Activated B cell treated with CpG ODN at 0.5 μM for 24 hours (primary cell): ENCODE measurements around the gene CAMSAP1. TPM values are rescaled to one million over a fixed set of nuclear protein-coding genes. Genes with fewer than 3 reads are reported as not detected.

ENCODE experiments used
- ATAC-seq: fragments of 200-7000 bp; cut with Tn5 transposase; one replicate; pipeline ENCODE4 v1.10.0; 2021; ENCODE audit warnings: low read depth, mild to moderate bottlenecking, moderate library complexity
- CTCF ChIA-PET: fragments of 350-600 bp; sonication (Branson Sonifier 250); formaldehyde crosslinking; loops from one replicate; lab custom pipeline; 2021; ENCODE audit warnings: antibody characterized with exemption; lab: Charles Lee
- POLR2A ChIA-PET: fragments of 350-600 bp; sonication (Branson Sonifier 250); formaldehyde crosslinking; loops from one replicate; lab custom pipeline; 2021; ENCODE audit warnings: antibody characterized with exemption; lab: Charles Lee
- DNase-seq: peaks from one replicate; pipeline ENCODE4 v3.0.0; 2022
- H3K27ac Mint-ChIP-seq: one replicate; pipeline ENCODE4 v1.8.0; 2020; ENCODE audit warnings: mixed read lengths
- H3K27me3 Mint-ChIP-seq: one replicate; pipeline ENCODE4 v1.8.0; 2021; ENCODE audit warnings: mixed read lengths
- H3K36me3 Mint-ChIP-seq: one replicate; pipeline ENCODE4 v1.8.0; 2021; ENCODE audit warnings: low read depth, mixed read lengths
- H3K4me1 Mint-ChIP-seq: one replicate; pipeline ENCODE4 v1.8.0; 2021; ENCODE audit warnings: mixed read lengths
- H3K4me3 Mint-ChIP-seq: one replicate; pipeline ENCODE4 v1.8.0; 2020; ENCODE audit warnings: mild to moderate bottlenecking, mixed read lengths
- H3K9me3 Mint-ChIP-seq: one replicate; pipeline ENCODE4 v1.8.0; 2020; ENCODE audit warnings: mixed read lengths
- CTCF ChIP-seq: fragments of 200-600 bp; IDR thresholded peaks from one replicate; pipeline ENCODE4 v1.8.0; 2022; ENCODE audit warnings: antibody characterized with exemption, mild to moderate bottlenecking
- intact Hi-C: fragments of 100-400 bp; cut with micrococcal nuclease; formaldehyde crosslinking; loops from one replicate; pipeline ENCODE4 v1.15.1; 2024
- total RNA-seq: library from RNA; stranded (reverse); gene quantifications from 2 replicates; pipeline ENCODE4 v1.2.3, GENCODE V29; 2022

The CAMSAP1 gene
- total RNA-seq, 1 donor from 2014 or later = 16.9 TPM

- ChIA-PET POLR2A (no interaction called here), CTCF (no interaction called here)
- H3K4me1 Mint-ChIP-seq = no peaks in the 10 kb centered on the region
- no peaks in the 10 kb centered on the region for H3K27me3 Mint-ChIP-seq
- ATAC-seq = no peak
- TF ChIP-seq CTCF = no peak
- intact Hi-C loops = no loop called here
- H3K9me3 Mint-ChIP-seq = peaks cover 10% of the 10 kb centered on the region
- no peak for DNase-seq
- no peak overlapping the region for H3K27ac Mint-ChIP-seq
- no peak overlapping the region for H3K4me3 Mint-ChIP-seq
- H3K36me3 Mint-ChIP-seq = peaks cover 89% of the 10 kb centered on the region
Observed at GRCh38 chr9:135825435-135826187, 81.7 kb downstream of the CAMSAP1 start.

GRCh38 chr9:135823036-135823435, 84.3 kb downstream of the CAMSAP1 start:
- Mint-ChIP-seq H3K27ac (no peak overlapping the region), H3K27me3 (no peaks in the 10 kb centered on the region), H3K36me3 (peaks cover 91% of the 10 kb centered on the region), H3K9me3 (peaks cover under 1% of the 10 kb centered on the region), H3K4me1 (no peaks in the 10 kb centered on the region), H3K4me3 (no peak overlapping the region)
- CTCF ChIA-PET = no interaction called here
- TF ChIP-seq CTCF = no peak
- DNase-seq = no peak
- ATAC-seq = no peak
- intact Hi-C loops = no loop called here
- POLR2A ChIA-PET = no interaction called here

- ChIA-PET POLR2A (no interaction called here), CTCF (no interaction called here)
- DNase-seq (no peak), ATAC-seq (no peak)
- Mint-ChIP-seq H3K4me1 (no peaks in the 10 kb centered on the region), H3K36me3 (peaks cover 92% of the 10 kb centered on the region), H3K4me3 (no peak overlapping the region), H3K9me3 (no peaks in the 10 kb centered on the region), H3K27ac (no peak overlapping the region), H3K27me3 (no peaks in the 10 kb centered on the region)
- TF ChIP-seq CTCF = no peak
- intact Hi-C loops = no loop called here
Observed at GRCh38 chr9:135822374-135822755, 85.0 kb downstream of the CAMSAP1 start.

GRCh38 chr9:135821733-135822373, 85.5 kb downstream of the CAMSAP1 start:
- TF ChIP-seq CTCF = no peak
- CTCF ChIA-PET = no interaction called here

GRCh38 chr9:135821116-135821515, 86.2 kb downstream of the CAMSAP1 start:
- CTCF ChIA-PET = no interaction called here
- TF ChIP-seq CTCF = no peak
- intact Hi-C loops = no loop called here
- POLR2A ChIA-PET = interaction anchor here (0.5 to 0.7 kb wide), 2 partner anchors 280 to 1085 kb away, joined by 3 to 5 read pairs; no protein-coding TSS in a partner anchor
- no peaks in the 10 kb centered on the region for H3K9me3 Mint-ChIP-seq
- no peak overlapping the region for H3K27ac Mint-ChIP-seq
- ATAC-seq (no peak), DNase-seq (no peak)
- no peak overlapping the region for H3K4me3 Mint-ChIP-seq
- no peaks in the 10 kb centered on the region for H3K27me3 Mint-ChIP-seq
- H3K36me3 Mint-ChIP-seq = peaks cover 94% of the 10 kb centered on the region
- no peaks in the 10 kb centered on the region for H3K4me1 Mint-ChIP-seq

More at GRCh38 chr9:135821733-135822373, 85.5 kb downstream of the CAMSAP1 start:
- H3K36me3 Mint-ChIP-seq = peaks cover 93% of the 10 kb centered on the region
- no peaks in the 10 kb centered on the region for H3K9me3 Mint-ChIP-seq
- no peak overlapping the region for H3K4me3 Mint-ChIP-seq
- POLR2A ChIA-PET = interaction anchor here (0.7 kb wide), 1 partner anchor 279 kb away, joined by 3 read pairs; no protein-coding TSS in a partner anchor
- DNase-seq (no peak), ATAC-seq (no peak)
- intact Hi-C loops = no loop called here
- H3K27me3 Mint-ChIP-seq = no peaks in the 10 kb centered on the region
- H3K27ac Mint-ChIP-seq = no peak overlapping the region
- H3K4me1 Mint-ChIP-seq = no peaks in the 10 kb centered on the region
